CD1c-positive myeloid dendritic cell (primary cell): Measurements from ENCODE around the gene HOXB1.
A peak's percentile ranks its signal among the peaks of the same experiment; 100 is the strongest.

Source experiments
- DNase-seq: peaks from one replicate; pipeline ENCODE4 v3.0.0-alpha.2; 2016; ENCODE audit errors: extremely low spot score

The HOXB1 gene

DNA sequence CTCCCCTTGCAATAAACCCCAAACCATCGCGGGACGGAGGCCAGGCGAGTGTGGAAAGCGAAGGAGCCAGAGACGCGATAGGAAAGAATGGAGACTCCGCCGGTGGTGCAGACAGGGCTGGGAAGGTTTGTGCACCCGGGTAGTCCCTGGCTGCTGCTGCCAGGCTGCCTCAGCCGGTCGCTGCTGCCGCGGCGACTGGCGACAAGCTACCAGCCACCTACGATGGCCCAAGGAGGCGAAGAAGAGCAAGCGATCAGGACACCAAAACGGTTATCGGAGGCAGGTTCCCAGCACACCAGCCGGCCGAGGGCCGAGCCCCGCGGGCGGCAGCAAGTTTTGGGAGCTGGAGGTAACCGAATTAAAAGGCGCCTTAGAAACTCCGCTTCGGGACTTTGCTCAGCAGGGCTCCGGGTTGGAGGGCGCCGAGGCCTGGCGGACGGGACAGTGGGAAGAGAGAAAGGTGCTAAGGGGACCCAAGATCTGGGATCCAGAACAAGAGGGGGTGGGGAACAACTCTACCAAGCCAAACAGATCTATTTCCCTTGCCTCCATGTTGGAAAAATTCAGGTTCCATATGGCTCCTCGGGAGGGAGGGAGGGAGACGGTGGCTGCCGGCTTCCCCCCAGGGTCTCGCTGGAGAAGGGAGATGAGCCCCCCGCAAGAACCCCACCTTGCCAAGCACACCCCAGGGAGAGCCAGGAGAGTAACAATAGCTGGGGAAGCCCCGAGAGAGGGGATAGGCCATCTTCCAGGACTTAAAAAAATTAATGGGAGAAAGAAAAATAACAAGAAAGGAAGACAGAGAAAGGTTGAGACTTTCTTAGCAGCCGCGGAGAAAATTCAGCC, 23.8 kb upstream of the HOXB1 start:
- no peak for DNase-seq

DNA sequence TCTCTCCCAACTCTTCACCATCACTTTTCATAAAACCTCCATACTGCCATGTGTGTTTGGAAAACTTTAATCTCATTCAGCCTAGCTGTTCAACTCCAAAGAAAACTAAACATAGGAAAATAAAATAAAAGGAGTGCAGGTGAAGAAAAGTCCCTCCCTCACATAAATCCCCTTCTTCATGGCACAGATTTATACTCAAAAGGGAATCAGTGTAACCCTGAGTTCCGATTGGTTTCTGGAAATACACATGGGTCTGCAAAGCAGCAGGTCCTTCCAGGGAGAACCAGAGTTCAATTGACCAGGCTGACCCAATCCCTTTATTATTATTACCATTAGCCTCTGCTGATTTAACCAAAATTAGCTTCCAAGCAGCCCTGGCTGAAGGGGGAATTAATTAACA, 23.0 kb upstream of the HOXB1 start:
- DNase-seq = no peak

DNA sequence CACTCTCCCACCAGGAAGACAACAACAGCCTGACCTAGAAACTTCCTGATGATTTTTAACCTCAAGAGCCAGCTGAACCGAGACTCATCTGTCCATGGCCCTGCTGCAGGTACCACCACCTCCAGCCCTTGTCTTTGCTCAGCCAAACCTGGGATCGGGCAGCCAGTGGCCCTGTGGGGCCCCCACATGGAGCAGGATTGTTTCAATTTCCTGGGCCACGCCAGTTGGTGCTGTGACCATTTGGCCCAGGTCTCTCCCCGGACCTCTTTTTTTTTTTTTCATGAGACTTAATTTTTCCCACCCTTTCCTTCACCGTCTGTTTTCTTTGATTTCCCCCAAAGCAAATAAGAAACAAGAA, 22.4 kb upstream of the HOXB1 start:
- no peak for DNase-seq

DNA sequence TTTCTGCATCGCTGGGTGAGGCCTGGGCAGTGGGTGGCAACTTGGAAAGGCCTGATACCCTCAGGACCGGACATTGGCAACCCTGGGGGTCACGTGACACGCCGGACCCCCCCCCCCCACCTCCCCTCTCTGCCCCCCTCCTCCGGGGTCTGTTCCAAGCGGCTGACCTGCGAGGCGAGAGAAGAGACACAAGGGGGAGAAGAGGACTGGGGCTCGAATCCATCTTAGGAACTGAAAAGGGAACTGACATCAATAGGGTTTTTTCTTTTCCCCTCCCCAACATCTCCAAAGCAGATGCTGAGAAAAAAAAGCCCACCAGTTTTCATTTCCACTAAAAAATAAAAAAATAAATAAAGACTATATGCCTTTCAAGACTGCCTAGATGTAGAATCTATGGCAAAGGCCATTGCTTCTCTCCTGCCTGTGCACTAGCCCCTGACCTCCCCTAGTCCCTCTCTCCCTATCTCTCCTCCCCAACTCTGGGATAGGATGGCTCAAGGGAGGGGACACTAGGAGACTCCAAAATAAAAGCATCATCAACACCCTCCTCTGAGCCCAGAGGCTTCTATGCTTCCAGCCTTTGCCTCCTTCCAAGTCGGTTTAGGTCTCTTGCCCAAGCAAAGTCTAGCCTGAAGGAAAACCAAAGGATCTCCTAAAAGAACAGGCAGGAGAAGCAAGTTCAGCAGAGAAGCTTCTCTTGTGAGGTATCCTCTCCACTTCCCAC, 21.8 kb upstream of the HOXB1 start:
- no peak for DNase-seq

DNA sequence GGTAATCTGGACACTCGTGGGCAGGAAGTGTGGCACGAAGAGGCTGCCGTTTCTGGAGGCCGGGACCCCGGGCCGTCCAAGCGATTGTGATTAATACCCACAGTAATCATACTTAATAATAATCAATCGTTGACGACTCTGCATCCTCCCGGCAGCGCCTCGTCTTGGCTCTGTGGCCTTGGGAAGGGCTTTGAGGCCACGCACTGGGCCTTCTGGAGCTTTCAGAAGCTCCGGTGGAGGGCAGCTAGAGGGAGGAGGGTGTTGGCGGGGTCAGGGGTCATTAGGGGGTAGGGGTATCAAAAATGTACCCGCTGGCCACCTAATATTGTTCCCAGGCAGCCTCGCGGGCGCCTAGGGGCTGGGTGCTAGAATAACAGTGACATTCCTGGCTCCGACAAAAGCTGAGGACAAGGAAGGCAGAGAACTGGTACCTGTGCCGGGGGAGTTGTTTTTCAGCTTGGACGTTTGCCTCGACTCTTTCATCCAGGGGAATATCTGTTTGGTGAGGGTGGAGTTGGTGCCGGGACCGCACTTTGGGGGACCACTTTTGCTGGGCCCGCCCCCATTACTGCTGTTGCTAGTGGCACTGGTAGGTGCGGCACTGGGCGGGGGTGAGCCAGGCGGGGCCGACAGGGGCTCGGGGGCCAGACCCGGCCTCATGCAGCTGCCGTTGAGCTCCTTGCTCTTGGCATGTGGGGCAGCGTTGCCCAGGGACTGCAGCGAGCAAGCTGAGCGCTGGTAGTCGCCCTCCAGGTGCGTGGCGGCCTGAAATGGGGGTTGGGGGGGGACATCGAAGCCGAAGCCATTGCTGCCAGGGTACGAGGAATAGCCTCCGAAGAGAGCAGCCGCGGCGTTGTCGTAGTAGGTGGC, 21.0 kb upstream of the HOXB1 start:
- DNase-seq = no peak

DNA sequence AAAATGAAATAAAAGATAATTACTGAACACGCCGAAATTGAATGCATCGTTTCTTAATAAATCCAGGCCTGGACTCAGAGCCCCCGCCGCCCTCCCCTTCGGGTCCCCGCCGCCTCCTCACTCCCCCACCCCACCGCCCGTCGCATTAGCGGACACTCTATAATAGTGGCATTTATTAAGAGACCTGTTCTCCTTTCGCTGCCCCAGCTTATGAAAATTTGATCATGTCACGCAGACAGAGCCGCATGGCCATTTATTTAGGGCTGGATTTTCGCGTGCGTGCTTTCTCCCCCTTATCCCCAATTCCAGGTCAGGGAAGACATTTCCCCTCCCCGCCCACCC, 20.4 kb upstream of the HOXB1 start:
- DNase-seq = no peak

DNA sequence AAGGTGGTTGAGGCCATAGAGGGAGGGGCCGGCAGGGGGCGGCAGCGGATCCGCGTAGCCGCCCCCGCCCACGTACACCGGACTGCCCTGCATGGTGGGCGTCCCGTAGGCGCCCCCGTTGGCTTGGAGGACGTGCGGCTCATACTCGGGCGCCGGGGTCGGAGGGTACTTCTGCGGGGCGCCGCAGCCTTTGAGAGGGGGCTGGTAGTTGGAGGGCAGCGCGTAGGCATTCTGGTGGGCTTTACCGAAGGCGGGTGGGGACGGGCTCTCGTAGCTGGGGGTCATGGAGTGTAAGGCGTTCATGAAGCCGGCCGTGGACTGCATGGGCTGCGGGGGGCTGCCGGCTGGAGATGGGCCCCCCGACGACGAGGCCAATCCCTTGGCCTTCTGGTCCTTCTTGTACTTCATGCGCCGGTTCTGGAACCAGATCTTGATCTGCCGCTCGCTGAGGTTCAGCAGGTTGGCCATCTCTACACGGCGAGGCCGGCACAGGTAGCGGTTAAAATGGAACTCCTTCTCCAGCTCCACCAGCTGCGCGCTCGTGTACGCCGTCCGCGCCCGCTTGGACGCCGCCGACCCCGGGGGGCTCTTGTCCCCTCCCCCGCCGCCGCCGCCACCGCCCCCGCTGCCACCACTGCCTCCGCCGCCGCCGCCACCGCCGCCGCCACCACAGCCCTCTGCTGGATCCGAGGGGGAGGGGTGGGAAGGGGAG, 19.8 kb upstream of the HOXB1 start:
- DNase-seq = no peak

DNA sequence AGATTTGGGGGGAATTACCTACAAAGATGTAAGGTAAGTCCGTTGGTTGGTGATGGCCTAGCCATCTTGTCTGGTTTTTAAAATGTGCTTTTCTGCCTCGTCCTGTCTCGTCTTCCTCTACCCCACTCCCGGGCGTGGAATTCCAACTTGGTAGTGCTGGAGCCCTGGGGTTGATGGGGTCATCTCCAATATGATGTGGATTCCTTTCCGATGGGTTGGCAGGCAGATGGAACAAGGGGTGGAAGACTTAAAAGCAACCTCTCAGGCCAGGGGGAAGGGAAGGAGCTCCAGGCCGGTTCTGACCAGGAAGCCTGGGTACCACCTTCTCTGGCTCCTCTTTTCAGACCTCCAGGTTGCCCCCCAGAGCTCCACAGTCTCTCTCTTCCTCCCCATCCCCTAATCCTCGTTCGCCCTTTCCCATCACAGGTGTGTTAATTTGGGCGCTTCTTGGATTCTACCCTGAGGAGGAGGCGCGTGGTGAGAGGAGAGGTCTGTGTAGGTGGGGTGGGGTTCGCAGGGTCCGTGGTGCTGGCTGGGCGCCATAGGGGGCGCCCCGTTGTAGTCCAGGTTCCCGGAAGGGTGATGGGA, 19.2 kb upstream of the HOXB1 start:
- no peak for DNase-seq

DNA sequence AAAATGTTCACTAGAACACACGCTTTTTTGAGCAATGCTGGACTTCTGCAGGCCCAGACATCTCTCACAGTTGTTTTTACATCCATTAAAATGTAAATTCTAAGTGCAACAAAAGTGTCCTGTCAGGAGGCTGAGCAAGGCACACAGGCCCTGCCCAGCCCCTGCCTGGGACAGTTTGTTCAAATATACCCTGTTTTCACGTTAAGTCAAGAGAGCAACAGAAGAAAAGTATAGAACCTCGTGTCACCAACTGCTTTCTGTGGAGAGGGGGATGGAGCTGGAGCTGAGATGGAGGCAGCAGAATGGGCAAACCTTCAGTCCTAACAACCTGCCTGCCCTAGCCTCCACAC, 18.4 kb upstream of the HOXB1 start:
- DNase-seq = no peak

DNA sequence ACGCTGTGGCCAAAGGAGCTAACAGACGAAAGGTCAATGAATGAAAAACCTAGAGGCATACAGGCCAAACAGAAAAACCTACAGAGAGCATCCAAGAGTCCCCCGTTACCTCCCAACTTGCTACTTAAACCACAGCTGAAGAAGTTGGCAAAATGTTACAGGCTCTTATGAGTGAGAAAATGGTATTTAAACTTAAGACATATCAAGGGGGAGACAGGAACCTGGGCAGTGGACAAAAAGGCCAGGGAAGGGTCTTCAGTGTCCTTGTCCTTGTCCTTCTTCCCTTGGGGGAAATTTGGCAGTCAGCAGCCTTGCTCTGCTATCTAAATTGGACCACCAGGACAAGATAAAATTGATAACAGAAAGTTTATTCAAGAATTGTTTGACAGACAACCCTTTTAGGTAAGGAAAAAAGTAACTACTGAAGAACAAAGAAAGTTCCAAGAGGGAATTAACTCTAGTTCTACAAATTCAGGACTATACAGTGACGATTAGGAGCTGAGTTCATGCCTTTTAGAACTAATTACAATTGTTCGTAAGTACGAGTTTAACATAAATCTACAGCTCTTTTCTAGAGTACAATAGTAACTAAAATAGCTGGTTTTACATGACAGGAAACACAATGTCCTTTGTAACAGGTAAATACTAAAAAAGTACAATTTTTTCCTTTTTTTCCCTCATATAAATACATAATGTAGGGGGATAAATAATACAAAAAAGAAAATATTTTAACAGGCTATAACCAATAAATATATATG, 17.9 kb upstream of the HOXB1 start:
- DNase-seq = no peak

DNA sequence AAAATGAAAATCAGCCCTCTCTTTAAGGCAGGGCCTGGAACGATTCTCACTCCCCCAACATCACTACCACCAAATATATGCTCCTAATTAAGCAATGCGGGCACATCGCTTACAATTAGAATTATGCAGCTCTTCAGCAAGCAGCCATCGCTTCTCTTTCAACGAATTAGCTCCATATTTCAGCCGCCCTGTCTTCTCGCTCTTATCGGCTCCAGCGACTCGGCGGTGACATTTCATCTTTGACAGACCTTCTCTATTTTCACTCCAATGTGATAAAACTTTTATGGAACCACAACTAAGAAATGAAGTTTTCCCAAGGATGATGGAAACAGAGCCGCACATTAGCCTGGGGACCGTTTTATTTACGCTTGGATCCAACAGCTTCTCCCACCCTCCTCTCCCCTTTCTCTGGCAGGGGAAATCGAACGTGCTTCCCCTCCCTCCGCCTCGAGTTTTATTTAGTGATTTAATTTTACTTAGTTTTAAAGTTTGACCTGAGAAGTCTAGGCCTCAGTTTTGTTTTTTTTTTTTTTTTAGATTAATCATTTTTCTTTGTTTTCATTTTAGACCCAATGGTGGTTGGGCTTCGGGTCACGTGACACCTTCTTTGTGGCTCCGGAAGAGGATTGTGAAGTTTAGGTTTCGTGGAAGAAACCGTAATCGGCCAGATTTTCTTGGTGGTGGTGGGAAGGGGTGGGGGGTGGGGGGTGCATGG, 17.2 kb upstream of the HOXB1 start:
- peak; percentile 21 for DNase-seq

DNA sequence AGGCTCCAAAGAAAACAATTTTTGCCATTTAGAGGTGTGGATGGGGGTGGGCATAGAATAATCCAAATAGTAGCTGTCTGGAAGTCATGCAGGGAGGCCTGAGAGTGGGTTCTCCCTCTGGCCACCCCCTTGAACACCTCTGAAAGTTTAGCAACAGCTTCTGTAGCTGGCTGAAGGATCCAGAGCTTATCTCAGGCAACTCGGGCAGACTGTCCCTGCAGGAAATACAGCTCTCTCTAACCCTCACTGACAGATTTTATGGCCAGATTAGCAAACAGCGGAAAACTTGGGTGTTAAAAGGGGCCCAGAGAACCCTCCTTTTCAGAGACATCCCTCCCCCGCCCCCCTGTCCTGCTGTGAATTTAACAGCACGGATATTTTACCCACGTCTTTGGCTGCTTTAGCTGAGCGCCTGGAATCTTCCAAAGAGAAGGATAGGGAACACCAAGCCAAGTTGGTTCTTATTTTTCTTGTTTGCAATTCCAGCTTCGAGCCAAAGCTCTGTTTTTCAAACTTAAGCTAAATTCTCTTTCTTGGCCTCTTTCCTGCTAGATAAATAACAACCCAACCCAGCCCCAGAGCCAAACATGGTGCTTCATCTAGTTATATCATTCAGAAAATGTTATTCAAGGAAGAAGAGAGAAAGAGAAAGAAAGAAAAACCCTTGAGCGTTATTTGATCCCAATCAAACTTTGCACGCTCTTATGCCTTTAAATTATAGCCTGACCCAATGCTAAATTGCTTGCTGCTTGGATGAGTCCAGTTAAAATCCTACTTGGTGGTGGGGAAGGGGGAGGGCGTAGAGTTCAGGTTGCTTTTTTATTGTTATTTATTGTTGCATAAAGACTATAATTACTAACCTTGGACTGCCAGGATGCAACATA, 16.4 kb upstream of the HOXB1 start:
- no peak for DNase-seq

DNA sequence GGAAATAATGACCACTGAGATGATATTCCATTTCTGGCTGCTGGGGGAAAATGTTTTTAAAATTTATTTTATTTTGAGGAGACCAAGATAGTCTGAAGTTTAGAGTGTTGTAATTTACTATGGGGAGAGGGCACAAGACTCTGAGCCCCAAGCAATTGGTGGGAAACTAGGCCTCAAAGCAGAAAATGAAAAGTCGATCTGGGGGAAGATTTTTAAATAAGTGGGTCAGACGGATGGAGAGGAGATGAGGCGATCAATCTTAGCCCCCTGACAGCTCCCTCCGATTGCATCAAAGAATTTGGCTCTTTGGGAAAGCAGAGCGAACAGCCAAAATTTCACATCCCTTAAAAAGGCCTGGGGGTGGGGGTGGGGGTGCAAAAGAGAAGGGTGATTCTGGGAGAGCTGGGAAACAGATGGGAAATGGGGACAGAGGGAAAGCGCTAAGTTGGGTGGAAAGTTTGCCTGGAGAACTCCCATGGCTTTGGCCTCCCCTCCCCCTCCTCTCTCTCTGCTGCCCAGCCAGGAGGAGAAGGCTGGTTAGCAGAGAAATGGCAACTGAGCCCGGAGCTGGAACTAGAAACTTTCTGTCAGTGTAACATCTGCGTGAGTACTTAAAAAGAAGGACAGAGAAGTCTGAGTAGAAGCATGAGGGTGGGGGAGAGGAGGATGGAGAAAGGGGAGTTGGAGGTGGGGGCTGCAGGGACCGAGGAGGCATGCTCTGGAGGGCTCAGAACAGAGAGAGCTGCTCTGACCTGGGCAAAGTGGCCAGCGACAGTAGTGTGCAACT, 15.5 kb upstream of the HOXB1 start:
- no peak for DNase-seq

DNA sequence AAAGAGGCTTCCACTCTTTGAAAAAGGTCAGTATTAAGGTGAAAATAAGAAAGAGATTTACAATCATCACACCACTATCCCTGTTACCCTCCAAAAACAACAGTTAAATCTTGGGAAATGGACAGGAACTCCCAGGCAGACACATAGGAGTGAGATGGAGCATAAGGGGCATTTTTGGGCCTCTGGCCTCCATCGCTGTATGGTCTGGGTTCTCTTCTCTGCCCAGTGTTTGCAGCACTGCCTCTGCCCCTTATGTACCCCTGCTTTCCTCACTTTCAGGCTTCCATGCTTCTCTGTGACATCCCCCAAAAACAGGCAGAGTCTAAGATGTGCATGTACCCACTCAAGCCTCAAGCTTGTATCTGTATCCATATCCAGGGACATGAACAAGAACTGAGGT, 14.7 kb upstream of the HOXB1 start:
- DNase-seq = no peak

DNA sequence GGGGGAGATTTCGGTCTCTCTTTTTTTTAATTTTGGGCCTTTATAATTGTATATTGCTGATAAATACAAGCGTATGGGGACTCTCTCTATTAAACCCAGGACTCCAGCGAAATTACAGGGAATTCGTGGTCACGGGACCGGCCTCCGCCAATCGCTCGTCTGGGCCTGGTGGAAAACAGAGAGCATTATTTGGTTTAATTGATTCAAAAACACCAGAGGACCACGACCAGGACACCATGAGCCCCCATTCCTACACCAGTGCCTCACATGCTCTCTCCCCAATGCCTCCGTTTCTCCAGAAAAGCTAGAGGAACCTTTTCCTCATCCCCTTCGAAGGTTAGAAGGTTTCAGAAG, 14.2 kb upstream of the HOXB1 start, which contains the start of gene HOXB2:
HOXB2 (minus strand) TSS at position 88 of the 354 bp plus-strand sequence. CDS start 198 bp downstream, outside the sequence.
- DNase-seq = no peak

DNA sequence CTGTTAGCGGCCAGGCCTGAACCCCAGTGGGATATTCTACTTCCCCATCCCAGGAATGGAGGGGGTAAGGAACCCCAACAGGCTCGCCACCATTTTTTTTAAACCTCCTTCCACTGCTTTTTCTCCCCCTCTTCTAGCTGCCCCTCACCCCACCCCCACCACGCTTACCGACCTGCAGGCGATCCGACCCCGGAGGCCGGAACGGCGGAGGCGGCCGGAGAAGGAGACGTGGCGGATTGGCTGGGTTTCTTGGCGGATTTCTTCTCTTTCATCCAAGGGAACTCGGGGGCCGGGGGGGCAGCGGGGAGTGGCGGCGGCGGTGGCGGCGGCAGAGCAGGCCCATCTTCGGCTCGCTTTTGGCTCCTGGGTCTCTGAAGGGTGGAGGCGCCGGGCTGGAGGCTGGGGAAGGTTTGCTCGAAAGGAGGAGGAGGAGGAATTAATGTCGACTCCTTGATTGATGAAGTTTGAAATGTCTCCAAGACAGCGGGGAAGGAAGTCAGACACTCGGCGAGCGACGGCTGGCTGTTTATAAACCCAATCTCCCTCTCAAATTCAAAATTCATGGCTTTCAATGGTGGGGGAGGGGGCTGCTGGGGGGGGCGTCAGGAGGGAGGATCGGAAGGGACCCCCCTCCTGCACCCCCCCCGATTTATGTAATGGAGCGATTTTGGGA, 13.7 kb upstream of the HOXB1 start:
- DNase-seq = no peak

DNA sequence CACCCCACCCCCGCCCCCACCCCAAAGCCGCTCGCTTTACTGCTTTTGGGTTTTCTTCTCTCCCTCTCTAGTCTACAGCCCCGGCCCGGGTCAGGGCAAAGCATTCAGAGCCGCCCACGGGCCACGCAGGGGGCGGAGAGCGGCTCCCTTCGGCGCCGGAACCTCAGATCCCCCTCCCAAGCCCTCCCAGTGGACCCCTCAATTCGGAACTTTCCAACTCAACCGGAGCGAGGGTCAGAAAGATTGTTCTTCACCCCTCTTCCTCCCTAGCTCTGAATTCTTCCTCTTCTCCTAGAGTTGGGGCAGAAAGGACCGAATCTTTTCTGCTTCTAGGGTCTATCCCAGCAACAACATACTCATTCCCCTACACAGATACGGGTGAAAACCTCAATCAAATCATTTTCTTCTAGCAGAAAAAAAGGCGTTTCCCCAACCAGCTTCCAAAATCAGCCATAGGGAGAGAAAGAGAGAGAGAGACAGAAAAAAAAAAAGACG, 13.1 kb upstream of the HOXB1 start:
- no peak for DNase-seq
